Stimulated activated CD4-positive, alpha-beta T cell treated with anti-CD3 and anti-CD28 coated beads, Interleukin-2, amount 100 ng/mL, for 4 hours (primary cell): ENCODE results near the gene TCF23.
"Not testable (repeated sequence)": the region's sequence is repeated elsewhere in the genome, so short reads cannot be mapped to it uniquely, and the experiment has no call there.

Experiments used
- DNase-seq: peaks from one replicate; pipeline ENCODE4 v3.0.0-alpha.2; 2020; ENCODE audit warnings: low read depth

The TCF23 gene

DNA sequence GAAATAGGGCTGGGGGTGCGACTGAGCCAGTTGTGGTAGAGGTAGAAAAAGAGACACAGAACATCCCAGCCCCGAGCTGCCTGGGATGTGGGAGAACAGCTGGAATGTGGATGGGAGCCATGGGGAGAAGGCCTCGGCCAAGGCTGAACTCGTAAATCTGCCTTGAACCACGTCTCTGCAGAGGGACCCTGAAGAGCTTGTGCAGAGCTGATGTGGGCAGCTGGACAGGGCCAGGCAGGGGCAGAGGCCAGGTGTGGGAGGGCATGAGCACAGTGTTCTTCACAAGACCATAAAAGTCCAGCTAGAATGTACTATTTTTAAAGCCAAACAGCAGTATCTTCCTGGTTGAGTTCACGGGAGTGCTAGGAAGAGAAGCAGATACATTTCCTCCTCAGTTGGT is 5.7 kb downstream of the TCF23 start:
- no peak for DNase-seq

- no peak for DNase-seq
These were observed 6.3 kb downstream of the TCF23 start for GRCh38 chr2:27155069-27155520.

GRCh38 chr2:27158468-27158867 is 9.7 kb downstream of the TCF23 start:
- no peak for DNase-seq

DNA sequence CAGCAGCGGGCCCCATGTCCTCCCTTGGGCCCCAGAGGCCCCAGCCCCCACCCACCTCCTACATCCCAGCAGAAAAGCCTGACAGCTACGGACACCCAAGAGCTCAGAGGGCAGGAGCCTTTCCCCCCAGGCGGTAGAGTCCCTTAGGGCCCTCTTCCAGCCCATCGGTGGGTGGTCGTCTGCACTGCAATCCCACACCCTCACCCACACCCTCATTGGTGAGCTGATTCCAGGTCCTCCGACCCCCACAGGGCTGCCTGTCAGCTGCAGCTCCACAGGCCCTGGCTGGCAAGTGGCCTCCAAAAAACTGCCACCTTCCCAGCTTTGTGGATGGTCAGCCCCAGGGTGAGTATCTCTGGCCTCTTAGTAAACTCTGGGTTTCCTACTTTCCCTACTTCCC is 10.5 kb downstream of the TCF23 start:
- no peak for DNase-seq

DNA sequence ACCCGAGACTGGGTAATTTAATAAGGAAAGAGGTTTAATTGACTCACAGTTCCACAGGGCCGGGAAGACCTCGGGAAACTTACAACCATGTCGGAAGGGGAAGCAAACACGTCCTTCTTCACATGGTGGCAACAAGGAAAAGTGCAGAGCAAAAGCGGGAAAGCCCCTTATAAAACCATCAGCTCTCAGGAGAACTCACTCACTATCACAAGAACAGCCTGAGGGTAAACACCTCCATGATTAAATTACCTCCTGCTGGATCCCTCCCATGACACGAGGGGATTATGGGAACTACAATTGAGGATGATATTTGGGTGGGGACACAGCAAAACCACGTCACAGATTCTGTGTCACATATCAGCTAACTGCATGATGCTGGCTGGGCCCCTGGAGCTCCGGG is 11.4 kb downstream of the TCF23 start:
- DNase-seq = no peak

- DNase-seq = no peak
These were observed 13.6 kb downstream of the TCF23 start for GRCh38 chr2:27162151-27163121.

DNA sequence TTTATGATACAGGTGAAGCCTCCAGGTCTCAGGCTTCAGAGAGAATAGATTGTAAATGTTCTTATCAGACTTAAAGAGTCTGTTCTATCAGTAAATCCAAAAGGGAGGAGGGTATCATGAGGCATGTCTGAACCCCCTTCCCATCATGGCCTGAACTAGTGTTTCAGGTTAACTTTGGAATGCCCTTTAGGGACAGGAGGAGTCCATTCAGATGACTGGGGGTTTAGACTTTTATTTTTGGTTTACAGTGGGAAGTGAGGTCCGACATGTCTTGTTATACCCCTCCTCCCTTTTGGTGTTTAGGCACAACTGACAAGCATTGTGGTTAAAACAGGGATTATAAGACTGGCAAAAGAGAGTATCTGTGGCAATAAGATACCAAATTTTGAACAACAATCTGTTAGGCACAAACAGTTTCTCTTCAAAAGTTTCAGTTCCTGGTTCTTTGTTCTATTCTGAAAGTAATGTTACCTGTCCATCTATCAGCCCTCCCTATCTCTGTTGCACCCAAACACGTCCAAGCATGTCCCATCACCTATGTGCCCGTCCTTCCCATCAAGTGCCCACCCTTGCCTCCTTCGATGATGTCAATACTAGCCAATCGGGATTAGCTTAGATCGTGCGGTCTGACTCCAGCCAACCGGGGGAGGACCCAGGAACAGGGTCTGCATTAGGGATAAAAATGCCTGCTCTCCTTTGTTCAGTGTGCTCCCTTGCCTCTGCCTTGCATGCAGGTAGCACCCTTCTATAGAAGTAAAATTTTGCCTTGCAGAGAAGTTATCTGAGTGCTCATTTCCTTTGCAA is 16.4 kb downstream of the TCF23 start:
- DNase-seq = no peak

DNA sequence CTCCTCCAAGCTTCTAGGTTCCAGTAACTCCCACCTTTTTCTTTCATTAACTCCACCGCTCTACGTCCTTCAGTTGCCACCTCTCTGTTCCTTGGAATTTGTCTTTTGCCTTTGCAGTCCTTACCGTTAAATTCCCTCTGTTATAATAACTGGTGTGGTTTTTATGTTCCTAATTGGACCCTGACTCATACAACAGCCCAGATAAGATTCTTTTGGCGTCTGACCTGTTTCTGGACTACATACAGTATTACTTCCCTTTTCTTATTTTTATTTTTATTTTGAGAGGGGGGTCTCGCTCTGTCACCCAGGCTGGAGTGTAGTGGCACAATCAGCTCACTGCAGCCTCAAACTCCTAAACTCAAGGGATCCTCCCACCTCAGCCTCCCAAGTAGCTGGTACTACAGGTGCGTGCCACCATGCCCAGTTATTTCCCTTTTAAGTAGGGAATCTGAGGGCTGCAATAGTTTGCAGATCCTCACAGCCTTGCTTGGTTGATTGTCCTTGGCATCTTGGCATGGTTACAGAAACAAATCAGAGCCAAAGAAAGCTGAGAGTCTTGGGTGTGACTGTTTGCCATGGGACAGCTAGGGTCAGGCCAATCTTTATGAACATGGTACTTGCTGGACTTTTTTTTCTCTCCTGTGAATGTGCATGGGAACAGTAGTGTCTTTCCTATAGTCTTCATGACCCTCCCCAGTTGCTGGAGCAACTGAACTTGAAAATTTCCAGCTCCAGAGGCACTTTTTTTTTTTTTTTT is 22.0 kb downstream of the TCF23 start:
- DNase-seq = no peak

DNA sequence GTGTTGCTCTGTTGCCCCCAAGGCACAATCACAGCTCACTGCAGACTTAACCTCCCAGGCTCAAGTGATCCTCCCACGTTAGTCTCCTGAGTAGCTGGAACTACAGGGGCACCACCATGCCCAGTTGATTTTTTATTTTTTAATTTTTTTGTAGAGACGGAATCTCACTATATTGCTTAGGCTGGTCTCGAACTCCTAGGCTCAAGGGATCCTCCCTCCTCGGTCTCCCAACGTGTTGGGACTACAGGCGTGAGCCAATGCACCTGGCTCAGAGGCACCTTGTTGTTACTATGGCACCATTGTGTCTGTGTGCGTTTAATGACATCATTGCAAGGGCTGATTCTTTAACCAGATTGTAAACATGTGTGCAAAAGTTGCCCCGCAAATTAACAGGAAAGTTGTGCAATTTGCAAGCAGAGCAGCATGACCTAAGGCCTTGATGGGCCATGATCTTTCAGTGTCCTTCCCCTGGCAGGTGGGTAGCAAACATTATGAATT is 22.6 kb downstream of the TCF23 start:
- DNase-seq = no peak

- no peak for DNase-seq
These were observed 25.8 kb downstream of the TCF23 start for GRCh38 chr2:27174638-27175037.

DNA sequence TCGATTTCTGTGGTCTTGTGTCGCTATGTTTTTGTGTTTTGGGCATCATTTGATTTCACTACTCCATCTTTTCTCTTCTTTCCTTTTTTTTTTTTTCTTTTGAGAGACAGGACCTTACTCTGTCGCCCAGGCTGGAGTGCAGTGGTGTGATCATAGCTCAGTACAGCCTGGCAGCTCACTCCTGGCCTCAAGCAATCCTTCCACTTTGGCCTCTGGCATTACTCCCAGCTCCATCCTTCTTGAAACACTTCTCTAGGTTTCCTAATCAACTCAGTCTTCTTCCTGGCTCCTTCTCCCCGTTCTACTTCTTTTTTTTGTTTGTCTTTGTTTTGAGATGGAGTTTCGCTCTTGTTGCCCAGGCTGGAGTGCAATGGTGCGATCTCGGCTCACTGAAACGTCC is 26.5 kb downstream of the TCF23 start:
- no peak for DNase-seq

- not testable (repeated sequence) for DNase-seq
These were observed 27.0 kb downstream of the TCF23 start for GRCh38 chr2:27175781-27176180.

DNA sequence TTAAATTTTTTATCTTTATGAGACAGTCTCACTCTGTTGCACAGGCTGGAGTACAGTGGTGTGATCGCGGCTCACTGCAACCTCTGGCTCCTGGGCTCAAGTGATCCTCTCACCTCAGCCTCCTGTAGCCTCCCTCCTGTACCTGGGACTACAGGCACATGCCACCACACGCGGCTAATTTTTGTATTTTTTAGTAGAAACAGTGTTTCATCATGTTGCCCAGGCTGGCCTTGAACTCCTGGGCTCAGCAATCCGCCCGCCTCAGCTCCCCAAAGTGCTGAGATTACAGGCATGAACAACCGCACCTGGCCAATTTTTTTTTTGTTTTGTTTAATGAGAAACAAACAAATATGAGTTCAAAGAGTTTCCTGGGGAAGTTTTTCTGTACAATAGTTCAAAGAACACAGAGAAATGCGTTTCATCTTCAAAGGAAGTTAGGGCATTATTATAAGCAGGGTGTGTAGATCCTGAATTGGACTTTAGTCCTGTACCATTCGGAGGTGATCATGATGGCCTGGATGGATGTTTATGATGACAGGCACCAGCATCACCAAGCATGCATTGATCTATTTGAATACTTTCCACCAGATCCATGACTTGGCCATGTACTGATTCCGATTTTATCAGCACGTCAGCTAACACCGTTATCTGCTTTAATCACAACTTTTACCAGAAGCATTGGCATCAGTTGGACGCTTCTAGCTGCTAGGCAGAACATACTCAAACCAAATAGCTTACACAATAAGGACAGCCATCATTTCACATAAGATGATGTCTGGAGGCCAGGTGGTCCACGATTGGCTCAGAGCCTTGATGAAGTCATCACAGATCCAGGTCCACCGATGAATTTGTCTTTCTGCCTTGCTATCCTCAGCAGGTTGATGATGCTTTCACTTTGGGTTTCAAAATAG is 28.9 kb downstream of the TCF23 start:
- DNase-seq = no peak

DNA sequence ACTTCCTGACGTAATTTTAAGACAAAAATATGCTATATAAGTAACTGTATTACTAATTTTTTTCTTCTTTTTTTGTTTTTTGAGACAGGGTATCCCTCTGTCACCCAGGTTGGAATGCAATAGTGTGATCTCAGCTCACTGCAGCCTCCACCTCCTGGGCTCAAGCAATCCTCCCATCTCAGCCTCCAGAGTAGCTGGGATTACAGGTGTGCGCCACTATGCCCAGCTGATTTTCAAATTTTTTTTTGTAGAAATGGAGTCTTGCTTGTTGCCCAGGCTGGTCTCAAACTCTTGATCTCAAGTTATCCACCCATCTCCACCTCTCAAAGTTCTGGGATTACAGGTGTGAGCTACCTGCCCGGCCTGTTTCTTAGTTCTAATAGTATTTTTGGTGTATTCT is 29.7 kb downstream of the TCF23 start:
- DNase-seq = no peak

DNA sequence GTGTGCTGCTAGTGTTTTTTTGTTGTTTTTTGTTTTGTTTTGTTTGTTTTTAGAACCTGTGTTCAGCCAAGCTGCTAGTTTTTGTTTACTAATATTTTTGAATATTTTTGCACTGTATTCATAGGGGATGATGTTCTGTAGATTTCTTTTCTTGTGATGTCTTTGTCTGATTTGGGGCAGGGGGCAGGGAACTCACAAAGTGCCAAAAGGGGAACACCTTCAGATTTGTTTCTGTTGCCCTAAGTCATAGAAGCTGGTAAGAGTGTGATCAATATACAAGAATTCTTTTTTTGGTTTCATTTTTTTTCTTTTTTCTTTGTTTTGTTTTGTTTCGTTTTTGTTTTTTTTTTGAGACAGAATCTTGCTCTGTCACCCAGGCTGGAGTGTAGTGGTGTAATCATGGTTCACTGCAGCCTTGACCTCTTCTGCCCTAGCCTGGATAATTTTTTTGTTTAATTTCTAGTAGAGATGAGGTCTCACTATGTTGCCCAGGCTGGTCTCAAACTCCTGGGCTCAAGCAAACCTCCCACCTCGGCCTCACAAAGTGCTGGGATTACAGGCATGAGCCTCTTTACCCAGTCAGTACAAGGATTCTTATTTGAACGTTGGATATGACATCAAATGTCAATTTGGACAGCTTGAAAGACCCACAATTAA is 30.7 kb downstream of the TCF23 start:
- DNase-seq = no peak

DNA sequence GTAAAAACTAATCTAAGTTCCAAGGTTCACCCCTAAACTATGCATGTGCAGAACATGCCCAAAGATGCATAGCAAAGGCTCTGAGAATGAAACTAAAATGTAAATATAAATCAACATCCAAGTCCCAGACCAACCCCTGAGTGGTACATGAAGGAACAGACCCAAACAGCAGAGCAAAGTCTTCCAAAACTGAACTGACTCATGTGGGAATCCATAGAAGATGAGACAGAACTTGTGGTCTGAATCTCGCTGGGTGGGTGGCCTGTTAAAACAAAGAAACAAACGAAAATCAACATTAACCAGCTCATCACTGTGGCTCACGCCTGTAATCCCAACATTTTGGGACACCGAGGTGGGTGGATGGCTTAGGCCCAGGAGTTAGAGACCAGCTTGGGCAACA is 33.5 kb downstream of the TCF23 start:
- no peak for DNase-seq

DNA sequence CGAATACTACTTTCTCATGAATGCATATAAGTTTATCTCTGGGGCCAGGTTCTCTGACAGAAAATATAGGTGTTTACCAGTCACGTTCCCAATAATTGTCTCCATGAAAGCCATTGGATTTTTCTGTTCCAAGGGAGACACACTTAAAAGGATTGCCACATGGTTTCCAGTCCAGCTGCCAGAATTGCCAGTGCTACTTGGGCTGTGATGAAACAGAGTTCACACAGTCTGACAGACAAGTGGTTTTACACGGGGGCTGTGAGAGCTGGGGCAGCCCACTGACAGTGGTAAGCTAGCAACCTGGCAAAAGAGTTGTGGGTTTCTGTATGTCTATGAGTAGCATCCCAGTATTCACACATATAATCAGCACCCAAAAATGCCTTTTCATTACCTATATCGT is 35.3 kb downstream of the TCF23 start:
- no peak for DNase-seq

GRCh38 chr2:27185331-27186026 is 36.7 kb downstream of the TCF23 start:
- DNase-seq = no peak

DNA sequence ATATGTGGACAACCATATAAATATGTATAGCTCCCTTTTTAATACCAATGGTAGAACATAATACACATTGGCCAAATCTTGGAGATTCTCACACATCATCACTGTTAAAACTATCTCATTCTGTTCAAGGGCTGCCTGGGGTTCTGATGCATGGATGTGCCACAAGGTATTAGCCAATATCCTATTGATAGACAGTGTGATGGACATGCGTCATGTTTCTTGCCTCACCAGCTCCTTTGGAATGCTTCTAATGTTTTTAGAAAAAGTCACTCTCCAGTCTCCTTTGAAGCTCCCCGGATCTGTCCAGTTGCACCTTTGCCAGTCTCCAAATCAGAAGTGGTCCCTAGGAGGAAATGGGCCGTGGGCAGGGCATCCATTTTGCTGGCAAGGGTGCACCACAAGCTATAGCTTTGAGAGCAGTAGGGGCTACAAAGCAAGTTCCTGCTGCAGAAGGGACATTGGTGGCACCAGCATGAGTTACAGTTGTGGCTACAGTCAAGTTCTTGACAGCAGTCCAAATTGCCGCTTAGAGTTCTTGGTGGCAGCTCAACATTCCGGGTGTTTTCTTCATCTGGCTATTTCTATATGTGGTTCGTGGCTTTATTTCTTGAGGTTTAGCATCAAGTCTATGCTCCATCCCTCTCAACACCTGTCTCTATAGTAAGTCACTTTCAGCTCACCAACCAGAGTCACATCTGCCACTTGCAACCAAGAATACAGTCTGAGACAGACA is 38.0 kb downstream of the TCF23 start:
- DNase-seq = no peak
